HuH-7 (cell line): ENCODE measurements around the gene ROPN1.
A peak's percentile ranks its signal among the peaks of the same experiment; 100 is the strongest.

Experiments used
- DNase-seq: peaks from one replicate; pipeline ENCODE4 v3.0.0; 2011; ENCODE audit warnings: low spot score

ROPN1 gene

GRCh38 chr3:123948449-123948848 lies 43.5 kb downstream of the ROPN1 start:
- DNase-seq: no peak

- no peak for DNase-seq
Measured at GRCh38 chr3:123947482-123947881, 44.4 kb downstream of the ROPN1 start.

- DNase-seq: no peak
Measured at GRCh38 chr3:123941542-123941941, 50.4 kb downstream of the ROPN1 start.

GRCh38 chr3:123941121-123941520 lies 50.8 kb downstream of the ROPN1 start:
- DNase-seq: no peak

GRCh38 chr3:123939706-123940105 lies 52.2 kb downstream of the ROPN1 start:
- DNase-seq: no peak

- DNase-seq: no peak
Measured at GRCh38 chr3:123936400-123936799, 55.5 kb downstream of the ROPN1 start.

- DNase-seq: no peak
Measured at GRCh38 chr3:123935830-123936229, 56.1 kb downstream of the ROPN1 start.

- DNase-seq: no peak
Measured at GRCh38 chr3:123934250-123934649, 57.7 kb downstream of the ROPN1 start.

GRCh38 chr3:123930445-123930844 lies 61.5 kb downstream of the ROPN1 start:
- DNase-seq: no peak

- DNase-seq: no peak
Measured at GRCh38 chr3:123929325-123929724, 62.6 kb downstream of the ROPN1 start.

GRCh38 chr3:123926396-123926795 lies 65.5 kb downstream of the ROPN1 start:
- DNase-seq: no peak

GRCh38 chr3:123920868-123921267 lies 71.1 kb downstream of the ROPN1 start:
- DNase-seq: no peak

GRCh38 chr3:123920383-123920782 lies 71.5 kb downstream of the ROPN1 start:
- no peak for DNase-seq

GRCh38 chr3:123919353-123919752 lies 72.6 kb downstream of the ROPN1 start:
- DNase-seq: peak; percentile 4
